ENCODE results near the gene GUCD1.

The GUCD1 gene

DNA sequence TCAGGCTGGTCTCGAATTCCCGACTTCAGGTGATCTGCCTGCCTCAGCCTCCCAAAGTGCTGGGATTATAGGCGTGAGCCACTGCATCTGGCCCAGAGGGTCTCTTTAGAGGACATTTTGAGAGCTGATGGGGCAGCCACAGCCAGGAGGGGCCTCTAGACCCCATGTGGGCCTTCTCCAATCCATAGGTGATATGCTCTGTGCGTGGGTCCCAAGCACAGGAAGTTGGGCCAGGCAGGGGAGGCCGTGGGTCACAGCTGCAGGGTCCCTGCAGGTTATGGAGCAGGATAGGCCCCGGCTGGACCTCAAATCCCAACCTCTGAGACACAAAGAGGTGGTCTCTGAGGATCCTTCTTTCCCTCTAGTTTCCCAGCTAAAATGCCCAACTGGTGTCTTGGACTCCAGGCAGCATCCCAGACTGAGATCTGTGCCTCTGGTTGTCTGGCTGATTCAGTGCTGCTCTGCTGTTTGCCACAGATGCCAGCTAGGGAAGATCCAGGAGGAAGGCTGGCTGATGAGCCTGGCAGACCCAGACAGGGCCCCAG lies 36.4 kb upstream of the GUCD1 start:
- H3K4me3 ChIP-seq (ENCODE audit: low read depth, low read length) = no peak overlapping the region
- TF ChIP-seq, protein P1, sequence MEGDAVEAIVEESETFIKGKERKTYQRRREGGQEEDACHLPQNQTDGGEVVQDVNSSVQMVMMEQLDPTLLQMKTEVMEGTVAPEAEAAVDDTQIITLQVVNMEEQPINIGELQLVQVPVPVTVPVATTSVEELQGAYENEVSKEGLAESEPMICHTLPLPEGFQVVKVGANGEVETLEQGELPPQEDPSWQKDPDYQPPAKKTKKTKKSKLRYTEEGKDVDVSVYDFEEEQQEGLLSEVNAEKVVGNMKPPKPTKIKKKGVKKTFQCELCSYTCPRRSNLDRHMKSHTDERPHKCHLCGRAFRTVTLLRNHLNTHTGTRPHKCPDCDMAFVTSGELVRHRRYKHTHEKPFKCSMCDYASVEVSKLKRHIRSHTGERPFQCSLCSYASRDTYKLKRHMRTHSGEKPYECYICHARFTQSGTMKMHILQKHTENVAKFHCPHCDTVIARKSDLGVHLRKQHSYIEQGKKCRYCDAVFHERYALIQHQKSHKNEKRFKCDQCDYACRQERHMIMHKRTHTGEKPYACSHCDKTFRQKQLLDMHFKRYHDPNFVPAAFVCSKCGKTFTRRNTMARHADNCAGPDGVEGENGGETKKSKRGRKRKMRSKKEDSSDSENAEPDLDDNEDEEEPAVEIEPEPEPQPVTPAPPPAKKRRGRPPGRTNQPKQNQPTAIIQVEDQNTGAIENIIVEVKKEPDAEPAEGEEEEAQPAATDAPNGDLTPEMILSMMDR (IDR thresholded peaks at IDR 0.05; ENCODE audit: control insufficient read depth, extremely low read depth, insufficient read depth) = no peak
- DNase-seq (ENCODE audit: low read depth) = no peak

DNA sequence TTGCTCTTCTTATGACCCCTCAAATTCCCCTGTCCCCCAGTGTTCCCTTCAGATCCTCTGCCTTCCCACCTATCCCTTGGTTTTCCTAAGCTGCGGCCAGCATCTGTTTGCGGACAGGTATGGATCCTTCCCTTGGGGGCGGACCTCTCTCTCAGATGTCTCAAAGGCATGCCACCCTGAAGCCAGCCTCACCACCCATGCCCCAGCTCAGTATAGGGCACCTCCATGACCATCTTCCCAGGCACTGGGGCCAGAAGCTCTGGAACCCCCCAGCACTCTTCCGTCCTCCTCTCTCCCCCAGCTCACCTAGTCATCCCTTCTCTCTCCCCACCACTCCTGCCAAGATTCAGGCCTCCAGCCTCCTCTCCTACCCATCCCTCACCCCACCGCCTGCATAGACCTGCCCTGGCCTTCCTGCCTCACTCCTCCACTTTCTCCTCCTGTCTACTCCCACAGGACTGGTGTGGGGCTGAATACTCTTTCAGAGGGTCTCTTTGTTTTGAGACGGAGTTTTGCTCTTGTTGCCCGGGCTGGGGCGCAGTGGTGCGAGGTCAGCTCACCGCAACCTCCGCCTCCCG lies 35.7 kb upstream of the GUCD1 start:
- H3K4me3 ChIP-seq (ENCODE audit: low read depth, low read length) = no peak overlapping the region
- no peak for DNase-seq (ENCODE audit: low read depth)
- TF ChIP-seq, protein P1 (IDR thresholded peaks at IDR 0.05; ENCODE audit: control insufficient read depth, extremely low read depth, insufficient read depth) = no peak

DNA sequence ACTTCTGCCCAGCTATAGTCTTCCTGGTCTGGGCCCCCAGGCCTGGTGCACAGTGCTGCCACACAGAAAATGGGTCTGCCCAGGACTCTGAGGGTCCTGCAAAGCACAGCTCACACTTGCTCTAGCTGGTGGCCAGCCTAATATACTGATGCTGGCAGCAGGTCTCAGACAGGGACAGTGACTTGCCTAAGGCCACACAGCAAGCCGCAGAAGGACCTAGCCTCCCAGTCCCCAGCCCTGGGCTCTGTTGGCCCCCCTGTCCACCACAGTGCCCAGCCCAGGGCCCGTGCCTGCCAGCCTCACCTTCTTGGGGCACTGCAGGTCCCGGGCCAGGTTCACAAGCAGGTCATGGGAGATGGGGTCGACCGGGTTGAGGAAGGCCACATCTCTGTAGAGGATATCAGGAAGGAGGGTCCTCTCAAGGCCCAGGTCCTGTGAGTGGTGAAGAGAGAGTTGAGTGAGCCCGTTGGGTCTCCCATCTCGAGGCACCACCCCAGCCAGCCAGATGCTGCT lies 34.6 kb upstream of the GUCD1 start:
- DNase-seq (ENCODE audit: low read depth) = no peak
- TF ChIP-seq, protein P1 (IDR thresholded peaks at IDR 0.05; ENCODE audit: control insufficient read depth, extremely low read depth, insufficient read depth) = no peak
- no peak overlapping the region for H3K4me3 ChIP-seq (ENCODE audit: low read depth, low read length)

DNA sequence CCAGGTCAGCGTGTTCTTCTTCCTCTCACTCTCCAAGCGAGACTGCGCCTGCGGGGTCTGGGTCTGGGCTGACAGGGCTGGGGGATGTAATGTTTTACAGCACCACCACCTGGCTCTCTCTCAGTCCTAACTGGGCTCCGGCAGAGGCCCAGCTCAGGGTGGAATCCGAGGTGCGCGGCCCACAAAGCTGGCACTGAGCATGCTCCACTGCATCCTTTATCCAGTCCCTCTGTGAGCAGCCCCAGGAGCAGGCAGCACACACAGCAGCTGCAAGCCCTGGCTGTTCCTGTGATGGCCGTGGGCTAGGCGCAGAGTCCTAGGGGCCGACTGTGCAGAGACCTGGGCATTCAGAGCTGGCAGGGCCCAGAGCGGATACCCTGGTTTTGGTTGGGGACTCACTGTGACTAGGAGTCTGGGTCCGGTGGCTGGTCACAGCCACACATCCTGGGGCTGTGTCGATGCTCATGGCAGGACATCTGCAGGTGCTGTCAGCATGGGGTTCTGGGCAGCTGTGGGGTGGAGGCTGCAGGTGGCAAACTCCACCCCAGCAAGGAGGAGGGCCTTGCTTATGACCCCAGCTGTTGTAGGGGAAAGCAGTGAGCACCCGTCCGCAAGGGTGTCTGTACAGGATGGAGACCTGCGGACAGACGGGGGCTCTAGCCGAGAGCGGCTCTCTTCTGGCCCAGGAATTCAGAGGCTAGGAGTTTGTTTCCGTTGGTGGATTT lies 34.0 kb upstream of the GUCD1 start:
- TF ChIP-seq, protein P1 (IDR thresholded peaks at IDR 0.05; ENCODE audit: control insufficient read depth, extremely low read depth, insufficient read depth) = no peak
- no peak for DNase-seq (ENCODE audit: low read depth)
- no peak overlapping the region for H3K4me3 ChIP-seq (ENCODE audit: low read depth, low read length)

DNA sequence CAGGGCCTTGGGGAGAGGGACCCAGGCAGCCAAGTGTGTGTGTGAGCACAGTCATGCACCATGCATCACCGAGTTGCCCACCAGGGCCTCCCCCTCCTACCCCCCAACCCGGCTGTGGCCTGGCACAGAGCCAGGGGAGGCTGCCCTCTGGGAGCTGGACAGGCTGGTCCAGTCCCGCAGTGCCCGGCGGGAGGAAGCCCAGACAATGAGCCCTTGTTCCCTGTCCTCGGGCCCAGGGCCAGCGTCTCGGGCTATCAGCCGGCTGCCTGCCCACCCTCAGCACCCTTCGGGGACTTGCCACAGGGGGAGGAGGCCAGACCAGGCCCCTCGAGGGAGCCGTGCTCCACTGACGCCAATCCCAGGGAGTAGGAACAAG lies 33.4 kb upstream of the GUCD1 start:
- no peak overlapping the region for H3K4me3 ChIP-seq (ENCODE audit: low read depth, low read length)
- DNase-seq (ENCODE audit: low read depth) = no peak
- TF ChIP-seq, protein P1 (IDR thresholded peaks at IDR 0.05; ENCODE audit: control insufficient read depth, extremely low read depth, insufficient read depth) = no peak

DNA sequence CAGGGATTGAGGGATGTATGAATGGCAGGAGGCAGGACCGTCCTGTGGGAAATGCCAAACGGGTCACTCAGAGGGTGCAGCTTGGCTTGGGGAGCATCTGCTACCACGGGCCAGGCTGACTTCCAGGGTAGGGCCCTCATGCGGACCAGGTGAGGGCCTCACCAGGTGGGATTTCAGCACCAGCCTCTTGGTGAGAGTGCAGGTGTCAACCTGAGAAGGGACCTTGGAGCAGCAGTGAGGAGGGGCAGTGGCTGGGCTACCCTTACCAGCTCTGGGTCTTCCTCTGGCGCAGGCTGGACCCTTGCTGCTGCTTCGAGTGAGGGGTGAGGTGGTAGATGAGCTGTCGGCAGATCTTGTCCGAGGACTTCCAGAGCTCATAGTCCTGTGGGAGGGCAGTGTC lies 33.0 kb upstream of the GUCD1 start:
- TF ChIP-seq, protein P1 (IDR thresholded peaks at IDR 0.05; ENCODE audit: control insufficient read depth, extremely low read depth, insufficient read depth) = no peak
- H3K4me3 ChIP-seq (ENCODE audit: low read depth, low read length) = no peak overlapping the region
- DNase-seq (ENCODE audit: low read depth) = no peak

Measured in LNCaP clone FGC (cell line).